22Rv1 (cell line): ENCODE results near the gene PPP1R14C.

ENCODE experiments used
- ZFX ChIP-seq: fragments of 450-650 bp; IDR thresholded peaks from 2 replicates; pipeline ENCODE4 v1.6.1; 2017; ENCODE audit warnings: antibody characterized with exemption, borderline replicate concordance
- TF ChIP-seq, protein P1 (sequence below): fragments of 450-650 bp; IDR thresholded peaks from 2 replicates; pipeline ENCODE4 v1.5.1; 2017; ENCODE audit warnings: mild to moderate bottlenecking

DNA sequence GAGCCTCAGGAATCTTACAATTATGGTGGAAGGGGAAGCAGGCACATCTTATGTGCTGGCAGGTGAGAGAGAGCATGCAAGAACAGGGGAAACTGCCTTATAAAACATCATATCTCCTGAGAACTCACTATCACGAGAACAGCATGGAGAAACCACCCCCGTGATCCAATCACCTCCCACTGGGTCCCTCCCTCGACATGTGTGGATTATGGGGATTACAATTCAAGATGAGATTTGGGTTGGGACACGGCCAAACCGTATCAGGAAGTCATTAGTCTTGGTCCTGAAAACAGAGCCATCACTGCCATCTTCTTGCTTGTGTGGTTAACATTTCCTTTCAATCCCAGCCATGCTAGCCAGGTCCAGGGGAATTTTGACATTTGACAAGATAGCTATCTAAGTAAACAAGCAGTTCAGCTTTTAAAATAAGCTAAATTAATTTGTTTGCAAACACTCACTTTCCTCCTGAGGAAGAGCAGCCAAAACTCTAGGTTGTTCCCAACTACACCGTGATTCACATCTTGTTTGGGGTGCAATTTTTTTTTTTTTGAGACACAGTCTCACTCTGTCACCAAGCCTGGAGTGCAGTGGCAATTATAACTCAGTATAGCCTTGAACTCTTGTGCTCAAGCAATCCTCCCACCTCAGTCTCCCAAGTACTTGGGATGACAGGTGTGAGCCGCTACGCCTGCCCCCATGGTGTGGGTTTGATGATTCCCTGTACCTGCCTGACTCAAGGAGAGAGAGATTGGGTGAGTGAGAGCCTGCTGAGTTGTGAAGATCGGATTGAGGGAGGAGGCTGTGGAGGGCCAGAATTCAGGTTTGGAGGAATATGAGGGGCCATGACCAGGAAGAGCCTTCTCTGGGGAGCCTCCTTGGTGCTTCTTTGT, 13.0 kb upstream of the PPP1R14C start:
- TF ChIP-seq, protein P1, sequence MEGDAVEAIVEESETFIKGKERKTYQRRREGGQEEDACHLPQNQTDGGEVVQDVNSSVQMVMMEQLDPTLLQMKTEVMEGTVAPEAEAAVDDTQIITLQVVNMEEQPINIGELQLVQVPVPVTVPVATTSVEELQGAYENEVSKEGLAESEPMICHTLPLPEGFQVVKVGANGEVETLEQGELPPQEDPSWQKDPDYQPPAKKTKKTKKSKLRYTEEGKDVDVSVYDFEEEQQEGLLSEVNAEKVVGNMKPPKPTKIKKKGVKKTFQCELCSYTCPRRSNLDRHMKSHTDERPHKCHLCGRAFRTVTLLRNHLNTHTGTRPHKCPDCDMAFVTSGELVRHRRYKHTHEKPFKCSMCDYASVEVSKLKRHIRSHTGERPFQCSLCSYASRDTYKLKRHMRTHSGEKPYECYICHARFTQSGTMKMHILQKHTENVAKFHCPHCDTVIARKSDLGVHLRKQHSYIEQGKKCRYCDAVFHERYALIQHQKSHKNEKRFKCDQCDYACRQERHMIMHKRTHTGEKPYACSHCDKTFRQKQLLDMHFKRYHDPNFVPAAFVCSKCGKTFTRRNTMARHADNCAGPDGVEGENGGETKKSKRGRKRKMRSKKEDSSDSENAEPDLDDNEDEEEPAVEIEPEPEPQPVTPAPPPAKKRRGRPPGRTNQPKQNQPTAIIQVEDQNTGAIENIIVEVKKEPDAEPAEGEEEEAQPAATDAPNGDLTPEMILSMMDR, result no peak
- no peak for TF ChIP-seq ZFX
